ENCODE data around the gene GRIK1.

The GRIK1 gene

GRCh38 chr21:29511096-29511495, 428.7 kb downstream of the GRIK1 start:
- TF ChIP-seq CTCF (IDR thresholded peaks at IDR 0.05; ENCODE audit: borderline replicate concordance, insufficient read depth, low read depth, low read length), result no peak
- H3K4me3 ChIP-seq (ENCODE audit: low read depth, low read length), result no peak overlapping the region

- no peak for TF ChIP-seq CTCF (IDR thresholded peaks at IDR 0.05; ENCODE audit: borderline replicate concordance, insufficient read depth, low read depth, low read length)
- no peak overlapping the region for H3K4me3 ChIP-seq (ENCODE audit: low read depth, low read length)
These were observed 430.7 kb downstream of the GRIK1 start for GRCh38 chr21:29509121-29509520.

- no peak overlapping the region for H3K4me3 ChIP-seq (ENCODE audit: low read depth, low read length)
- no peak for TF ChIP-seq CTCF (IDR thresholded peaks at IDR 0.05; ENCODE audit: borderline replicate concordance, insufficient read depth, low read depth, low read length)
These were observed 431.5 kb downstream of the GRIK1 start for GRCh38 chr21:29508301-29508700.

DNA sequence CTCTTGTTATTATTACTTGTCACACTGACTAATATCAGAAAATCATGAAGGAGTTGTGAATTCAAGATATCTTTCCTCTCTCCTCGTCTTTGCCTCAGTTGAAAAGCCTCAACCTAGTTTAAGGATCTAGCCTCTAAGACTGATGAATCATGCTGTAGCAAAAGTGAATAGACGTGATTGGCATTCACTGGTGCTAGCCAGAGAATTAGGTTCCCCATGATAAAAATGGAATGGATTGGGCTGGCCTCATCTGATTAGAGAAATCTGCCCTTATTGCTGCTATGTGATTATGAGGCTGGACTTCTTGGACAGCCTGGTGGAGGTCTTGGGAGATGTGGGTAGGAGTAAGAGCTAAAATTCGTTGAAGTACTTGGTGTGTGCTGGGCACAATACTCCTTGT, 432.8 kb downstream of the GRIK1 start:
- no peak overlapping the region for H3K4me3 ChIP-seq (ENCODE audit: low read depth, low read length)
- TF ChIP-seq CTCF (IDR thresholded peaks at IDR 0.05; ENCODE audit: borderline replicate concordance, insufficient read depth, low read depth, low read length), result no peak

DNA sequence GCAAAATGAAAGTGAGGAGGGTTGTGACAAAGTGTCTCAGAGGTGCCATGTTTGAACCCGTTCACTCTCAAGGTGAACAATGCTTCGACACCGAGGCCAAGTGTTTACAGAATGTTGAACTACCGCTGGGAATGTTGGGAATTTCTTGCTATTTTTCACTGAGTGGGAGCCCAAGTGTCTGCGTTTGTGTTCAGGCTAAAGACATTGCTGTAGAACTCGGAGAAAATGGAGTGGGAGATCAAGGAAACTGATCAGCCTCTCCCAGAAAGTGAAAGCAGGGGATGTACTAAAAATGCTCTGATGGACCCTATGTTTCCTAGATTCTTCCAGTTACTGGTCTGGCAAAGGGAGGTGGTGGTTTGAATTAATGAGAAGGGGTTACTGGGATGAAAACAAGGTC, 433.6 kb downstream of the GRIK1 start:
- no peak overlapping the region for H3K4me3 ChIP-seq (ENCODE audit: low read depth, low read length)
- no peak for TF ChIP-seq CTCF (IDR thresholded peaks at IDR 0.05; ENCODE audit: borderline replicate concordance, insufficient read depth, low read depth, low read length)

DNA sequence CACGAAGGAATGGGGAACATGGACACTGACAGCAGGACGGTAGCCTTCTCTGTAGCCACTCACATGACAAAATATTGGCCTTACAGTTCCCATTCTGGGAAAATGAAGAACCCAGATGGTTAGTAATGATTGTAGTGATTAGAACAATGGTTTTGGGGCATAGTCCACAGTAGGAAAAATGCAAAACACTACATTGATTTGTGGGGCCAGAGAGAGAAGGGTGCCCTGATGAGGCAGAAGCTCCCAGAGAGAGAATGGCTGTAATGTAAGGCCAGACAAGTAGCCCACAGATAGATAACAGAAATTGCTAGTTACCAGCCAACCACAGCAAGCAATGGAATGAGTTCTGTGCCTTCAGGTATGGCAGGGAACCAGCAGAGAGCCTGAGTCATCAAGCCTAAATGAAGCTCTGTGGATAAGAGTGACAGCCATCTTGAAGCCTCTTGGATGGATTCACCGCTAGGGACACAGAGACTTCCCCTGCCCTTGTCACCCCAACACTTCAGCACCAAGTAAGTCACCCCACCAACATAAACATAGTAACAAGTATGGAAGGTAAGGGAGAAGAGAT, 435.0 kb downstream of the GRIK1 start:
- no peak for TF ChIP-seq CTCF (IDR thresholded peaks at IDR 0.05; ENCODE audit: borderline replicate concordance, insufficient read depth, low read depth, low read length)
- H3K4me3 ChIP-seq (ENCODE audit: low read depth, low read length), result no peak overlapping the region

DNA sequence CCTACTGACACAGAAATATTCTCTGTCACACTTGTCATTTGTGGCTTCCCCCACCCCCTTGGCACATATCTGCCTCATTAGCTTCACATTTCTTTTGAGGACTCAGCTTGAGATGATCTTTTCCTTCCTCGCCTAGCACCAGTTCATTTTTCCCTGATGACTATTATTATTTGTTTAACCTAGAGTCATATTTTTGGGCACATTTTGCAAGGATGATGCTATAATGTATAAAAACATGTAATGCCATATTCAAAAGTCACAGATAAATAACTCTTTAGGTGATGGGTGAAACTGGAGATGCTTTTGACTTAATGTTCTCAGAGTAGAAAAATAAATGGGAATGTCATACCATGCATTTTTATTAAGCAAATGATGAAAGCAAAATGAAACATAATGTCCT, 438.3 kb downstream of the GRIK1 start:
- TF ChIP-seq CTCF (IDR thresholded peaks at IDR 0.05; ENCODE audit: borderline replicate concordance, insufficient read depth, low read depth, low read length), result no peak
- H3K4me3 ChIP-seq (ENCODE audit: low read depth, low read length), result no peak overlapping the region

Data from GM12875 (cell line).